SH-SY5Y (cell line): ENCODE measurements around the gene CYGB.

Experiments used
- GATA2 ChIP-seq: IDR thresholded peaks from 2 replicates; pipeline ENCODE4 v1.6.1; 2011; ENCODE audit warnings: mild to moderate bottlenecking, low read depth, low read length
- GATA3 ChIP-seq: IDR thresholded peaks from 2 replicates; pipeline ENCODE4 v1.6.1; 2011; ENCODE audit warnings: low read depth, mild to moderate bottlenecking, low read length, moderate library complexity

CYGB gene

DNA sequence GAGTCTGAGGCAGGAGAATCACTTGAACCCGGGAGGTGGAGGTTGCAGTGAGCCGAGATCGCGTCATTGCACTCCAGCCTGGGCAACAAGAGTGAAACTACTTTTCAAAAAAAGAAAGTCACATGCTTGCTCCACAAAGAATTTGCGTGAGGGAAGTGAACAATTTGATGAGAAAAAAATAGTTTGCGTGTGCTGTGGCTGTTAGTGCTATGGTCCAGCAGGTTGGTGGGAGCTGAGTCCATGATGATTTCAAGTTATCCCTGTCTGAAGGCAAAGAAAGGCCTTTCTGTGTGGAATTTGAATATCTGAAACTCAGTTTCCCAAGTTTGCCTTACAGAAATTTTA, 23.3 kb upstream of the CYGB start:
- TF ChIP-seq GATA3 (no peak), GATA2 (no peak)

DNA sequence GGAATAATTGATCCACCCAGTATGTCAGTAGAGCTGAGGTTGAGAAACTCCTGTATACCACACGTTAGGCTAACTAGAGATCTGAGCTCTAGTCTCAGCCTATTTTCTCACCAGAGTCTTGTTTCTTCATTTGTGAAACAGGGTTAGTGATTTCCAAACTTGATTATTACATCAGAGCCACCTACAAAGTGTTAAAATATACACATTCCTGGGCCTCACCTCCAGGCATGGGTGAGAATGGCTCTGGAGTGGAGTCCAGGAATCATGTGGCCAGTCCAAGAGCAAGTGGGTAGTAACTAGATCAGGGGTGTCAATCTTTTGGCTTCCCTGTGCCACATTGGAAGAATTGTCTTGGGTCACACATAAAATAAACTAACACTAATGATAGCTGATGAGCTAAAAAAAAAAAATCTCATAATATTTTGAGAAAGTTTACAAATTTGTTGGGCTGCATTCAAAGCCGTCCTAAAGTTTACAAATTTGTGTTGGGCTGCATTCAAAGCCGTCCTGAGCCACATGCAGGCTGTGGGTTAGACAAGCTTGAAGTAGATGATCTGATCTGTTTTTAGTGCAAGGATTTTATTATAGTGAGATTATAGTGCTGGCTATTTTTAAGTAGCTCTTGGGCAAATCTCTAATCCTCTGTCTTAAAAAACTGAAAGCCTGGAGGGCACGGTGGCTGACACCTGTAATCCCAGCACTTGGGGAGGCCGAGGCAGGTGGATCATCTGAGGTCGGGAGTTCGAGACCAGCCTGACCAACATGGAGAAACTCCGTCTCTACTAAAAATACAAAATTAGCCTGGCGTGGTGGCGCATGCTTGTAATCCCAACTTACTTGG, 22.7 kb upstream of the CYGB start:
- no peak for TF ChIP-seq GATA2

DNA sequence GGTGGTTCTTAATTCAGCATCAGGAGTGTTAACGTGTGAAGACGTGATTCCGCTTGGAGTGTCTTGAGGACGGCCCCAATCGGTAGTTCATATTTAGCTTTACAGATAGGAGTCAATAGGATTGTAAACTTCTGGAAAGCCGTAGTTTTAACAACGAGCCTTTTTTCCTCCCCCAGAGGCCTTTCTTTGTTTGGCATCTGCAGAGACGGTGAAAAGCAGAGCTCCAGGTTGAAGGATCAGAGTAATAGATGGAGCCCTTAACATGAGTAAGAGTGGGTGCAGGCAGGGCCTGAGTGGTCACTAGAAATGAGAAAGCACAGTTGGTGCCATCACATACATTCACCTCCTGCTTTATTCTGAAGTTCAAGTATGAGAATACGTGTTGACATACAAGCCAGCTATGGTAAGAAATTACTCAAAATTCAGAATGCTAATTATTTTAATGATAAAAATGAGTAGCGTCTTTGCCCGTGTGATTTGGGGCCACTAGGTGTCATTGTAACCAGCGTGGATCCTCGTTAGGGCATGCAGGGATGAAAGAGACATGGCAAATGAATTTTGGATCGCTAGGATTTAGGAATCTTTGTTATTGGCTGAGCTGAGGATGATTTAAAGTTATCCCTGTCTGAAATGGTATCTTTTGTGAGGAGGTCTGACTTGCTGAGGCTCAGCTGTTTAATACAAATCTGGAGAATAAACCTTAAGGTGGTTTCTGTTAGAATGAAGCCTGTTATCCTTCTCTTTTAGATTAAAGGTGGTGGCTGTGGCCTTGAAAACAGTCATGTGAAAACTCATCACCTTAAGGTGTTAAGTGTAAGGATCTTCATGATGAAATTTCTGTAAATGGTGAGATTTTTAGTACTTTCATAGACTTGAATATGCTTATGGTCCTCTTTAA, 20.9 kb upstream of the CYGB start:
- TF ChIP-seq GATA2 (no peak), GATA3 (no peak)

DNA sequence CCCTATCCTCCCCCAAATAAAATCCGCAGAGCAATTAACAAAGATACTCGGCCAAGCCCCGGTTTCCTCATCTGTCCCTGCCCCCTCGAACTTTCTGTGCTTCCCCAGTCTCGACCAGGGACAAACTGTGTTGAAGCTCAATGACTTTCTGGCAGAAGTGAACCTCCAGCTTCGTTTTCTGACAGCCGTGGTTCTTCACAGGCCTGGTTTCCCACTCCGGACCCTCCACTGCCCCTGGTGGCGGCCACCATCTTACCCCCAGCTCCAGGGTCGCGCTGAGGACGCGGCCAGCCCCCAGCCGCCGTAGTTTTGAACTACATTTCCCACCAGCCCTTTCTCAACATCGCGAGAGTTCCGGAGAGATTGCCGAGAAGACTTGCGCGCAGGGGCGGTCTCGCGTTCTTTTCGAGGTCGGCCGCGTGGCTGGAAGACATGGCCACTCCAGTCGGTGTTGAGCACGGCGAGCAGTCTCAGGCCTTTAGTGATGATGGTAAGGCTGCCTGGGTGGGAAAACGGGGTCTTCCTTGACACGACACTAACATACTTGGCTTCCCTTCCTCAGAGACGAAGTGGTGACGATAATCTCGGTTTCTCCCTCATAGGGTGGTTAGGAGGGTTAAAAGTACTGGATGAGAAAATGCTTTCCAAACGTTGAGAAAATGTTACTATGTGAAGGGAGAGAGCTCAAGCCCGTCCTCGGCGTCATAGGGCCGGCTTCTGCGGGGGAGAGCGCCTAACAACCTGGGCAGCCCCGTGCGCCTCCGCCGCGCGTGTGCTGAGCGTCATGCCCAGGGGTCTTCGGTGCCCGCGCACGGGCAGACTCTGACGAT, 20.1 kb upstream of the CYGB start:
- TF ChIP-seq GATA2: no peak
- no peak for TF ChIP-seq GATA3

DNA sequence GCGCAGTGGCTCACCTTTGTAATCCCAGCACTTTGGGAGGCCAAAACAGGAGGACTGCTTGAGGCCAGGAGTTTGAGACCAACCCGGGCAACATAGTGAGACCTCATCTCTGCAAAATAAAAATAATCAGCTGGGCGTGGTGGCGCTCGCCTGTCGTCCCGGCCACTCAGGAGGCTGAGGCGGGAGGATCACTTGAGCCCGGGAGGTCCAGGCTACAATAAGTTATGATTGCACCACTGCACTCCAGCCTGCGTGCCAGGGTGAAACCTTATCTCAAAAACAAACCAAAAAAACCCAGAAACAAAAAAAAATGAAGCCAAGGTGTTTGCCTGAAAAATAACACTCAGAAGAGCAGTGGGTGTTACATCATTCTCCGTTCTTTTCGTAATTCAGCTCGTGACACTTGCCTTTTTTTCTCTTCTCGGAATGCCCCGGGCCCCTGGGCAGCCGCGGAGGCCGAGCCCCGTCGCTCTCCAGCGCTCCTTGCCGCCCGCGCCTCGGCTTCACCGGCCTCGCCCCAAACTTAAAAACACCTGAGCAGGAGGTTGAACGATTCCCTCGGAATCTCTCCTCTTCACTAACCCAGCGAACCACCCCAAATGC, 19.4 kb upstream of the CYGB start:
- TF ChIP-seq GATA2 (no peak), GATA3 (no peak)

DNA sequence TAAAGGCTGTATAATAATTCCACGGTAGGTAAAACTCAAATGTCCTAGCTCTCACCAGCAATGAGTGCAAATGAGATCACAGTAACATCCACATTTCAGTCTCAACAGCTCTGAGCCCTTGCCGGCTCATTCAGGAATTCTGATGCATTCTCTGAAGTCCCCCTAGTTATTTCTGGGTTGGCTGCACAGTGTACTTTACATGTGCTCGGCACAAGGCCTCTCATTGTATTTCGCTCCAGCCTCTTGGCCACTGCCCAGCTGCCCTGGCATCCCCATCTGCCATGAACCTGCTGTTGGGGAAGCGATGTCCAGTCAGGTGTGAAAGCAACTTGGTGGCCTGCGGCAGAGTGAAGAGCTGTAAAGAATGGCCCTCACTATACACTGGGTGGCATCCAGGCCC, 16.6 kb upstream of the CYGB start:
- TF ChIP-seq GATA2: no peak
- no peak for TF ChIP-seq GATA3

DNA sequence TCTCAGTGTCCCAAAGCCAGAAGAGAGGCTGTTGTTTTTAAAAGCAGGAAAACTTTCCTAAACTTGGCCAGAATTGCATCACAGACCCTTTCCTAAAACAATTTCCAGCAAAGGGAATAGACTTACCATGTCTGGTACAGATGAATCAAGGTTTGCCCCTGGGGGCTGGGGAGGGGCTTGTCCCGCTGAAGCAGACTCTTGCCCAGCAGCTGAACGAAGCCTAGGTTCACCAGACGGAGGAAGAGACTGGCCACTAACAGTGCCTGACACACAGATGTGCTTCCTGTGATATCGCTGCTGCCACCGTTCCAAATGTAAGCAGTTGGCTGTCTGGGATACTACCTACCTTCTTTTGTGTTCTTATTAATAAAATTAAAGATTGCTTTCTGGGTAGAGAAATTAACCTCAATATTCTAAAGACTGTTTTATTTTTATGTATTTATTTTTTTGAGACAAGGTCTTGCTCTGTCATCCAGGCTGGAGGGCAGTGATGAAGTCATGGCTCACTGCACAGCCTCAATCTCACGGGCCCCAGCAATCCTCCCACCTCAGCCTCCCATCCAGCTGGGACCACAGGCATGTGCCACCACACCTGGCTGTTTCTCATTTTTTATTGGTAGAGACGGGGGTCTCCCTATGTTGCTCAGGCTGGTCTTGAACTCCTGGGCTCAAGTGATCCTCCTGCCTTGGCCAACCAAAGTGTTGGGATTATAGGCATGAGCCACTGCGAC, 15.8 kb upstream of the CYGB start:
- TF ChIP-seq GATA2: no peak
- no peak for TF ChIP-seq GATA3

DNA sequence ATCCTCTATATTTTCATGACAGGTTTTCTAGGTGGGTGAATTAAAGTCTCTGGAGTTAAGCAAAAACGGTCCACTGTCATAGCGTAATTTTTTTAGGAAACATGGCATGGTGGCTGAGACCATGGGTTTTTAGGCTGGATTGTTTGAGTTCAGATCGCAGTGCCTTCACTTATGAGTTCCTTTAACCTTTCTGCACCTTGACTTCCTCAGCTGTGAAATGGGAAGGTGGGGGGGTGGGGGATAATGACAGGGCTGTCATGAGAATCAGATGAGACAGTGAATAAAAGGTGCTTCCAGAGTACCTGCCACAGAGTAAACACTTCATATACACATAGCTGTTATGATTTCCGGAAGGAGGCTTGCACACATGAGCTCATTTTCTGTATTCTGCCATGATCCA, 14.2 kb upstream of the CYGB start:
- TF ChIP-seq GATA3 (no peak), GATA2 (no peak)

DNA sequence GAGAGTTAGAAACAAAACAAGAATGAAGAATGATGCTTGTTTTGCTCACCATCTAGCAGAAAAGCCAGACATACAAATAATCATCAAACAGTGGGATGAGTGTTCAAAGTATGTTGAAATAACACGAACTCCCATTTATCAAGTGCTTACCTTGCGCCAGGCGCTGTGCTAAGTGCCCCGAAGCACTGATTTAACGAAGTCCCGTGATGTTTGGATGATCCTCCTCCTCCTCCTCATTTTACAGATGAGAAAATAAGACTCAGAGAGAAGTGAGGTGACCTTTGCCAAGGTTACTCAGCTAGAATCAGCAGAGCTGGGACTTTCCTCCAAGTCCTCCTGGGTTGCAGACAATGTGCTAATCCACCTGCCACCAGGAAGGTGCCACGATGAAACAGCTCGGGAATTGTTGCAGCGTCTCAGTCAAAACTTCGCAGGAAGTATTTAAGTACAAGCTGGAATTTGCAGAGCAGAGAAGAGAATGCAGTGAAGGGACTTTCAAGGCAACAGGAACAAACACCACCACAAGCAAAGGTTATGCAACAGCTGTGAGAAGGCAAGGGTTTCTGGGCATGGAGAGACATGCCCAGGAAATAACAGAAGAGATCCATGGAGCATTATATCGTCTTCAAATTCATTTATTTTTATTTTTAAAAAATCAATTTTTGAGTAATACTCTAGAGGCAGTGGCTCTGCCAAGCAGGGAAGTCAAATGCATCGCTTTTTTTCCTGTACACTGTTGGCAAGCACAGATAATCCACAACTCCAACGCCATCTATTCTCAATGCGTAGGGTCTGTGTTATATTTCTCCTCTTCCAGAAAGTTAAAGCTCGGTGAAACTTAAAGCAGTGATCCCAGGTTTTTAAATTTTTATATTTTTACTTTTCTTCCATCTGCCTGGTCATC, 13.5 kb upstream of the CYGB start:
- no peak for TF ChIP-seq GATA3
- TF ChIP-seq GATA2: no peak

DNA sequence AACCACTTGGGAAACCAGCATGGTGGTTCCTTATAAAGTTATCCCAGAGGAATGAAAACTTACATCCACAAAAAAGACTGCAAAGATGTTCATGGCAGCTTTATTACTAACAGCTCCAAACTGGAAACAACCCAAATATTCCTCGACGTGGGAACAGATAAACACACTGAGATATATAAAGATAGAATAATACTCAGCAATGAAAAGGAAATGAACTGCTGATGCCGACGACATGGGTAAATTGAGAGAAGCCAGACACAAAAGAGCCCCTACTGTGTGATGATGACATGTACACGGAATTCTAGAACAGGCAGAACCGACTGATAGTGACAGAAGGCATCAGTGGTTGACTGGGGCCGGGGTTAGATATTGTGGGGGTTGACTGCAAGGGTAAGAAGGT, 12.0 kb upstream of the CYGB start:
- TF ChIP-seq GATA3 (no peak), GATA2 (no peak)

DNA sequence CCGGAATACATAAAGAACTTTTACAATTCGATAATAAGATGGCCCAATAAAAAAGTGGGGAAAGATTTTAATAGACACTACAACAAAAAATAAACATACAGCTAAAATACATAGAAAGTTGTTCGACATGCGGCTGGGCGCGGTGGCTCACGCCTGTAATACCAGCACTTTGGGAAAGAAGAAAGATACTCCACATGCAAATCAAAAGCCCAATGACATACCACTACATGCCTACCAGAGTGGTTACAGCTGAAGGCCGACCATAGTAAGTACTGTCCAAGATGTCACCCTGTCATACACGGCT, 11.7 kb upstream of the CYGB start:
- TF ChIP-seq GATA3: no peak
- TF ChIP-seq GATA2: no peak

DNA sequence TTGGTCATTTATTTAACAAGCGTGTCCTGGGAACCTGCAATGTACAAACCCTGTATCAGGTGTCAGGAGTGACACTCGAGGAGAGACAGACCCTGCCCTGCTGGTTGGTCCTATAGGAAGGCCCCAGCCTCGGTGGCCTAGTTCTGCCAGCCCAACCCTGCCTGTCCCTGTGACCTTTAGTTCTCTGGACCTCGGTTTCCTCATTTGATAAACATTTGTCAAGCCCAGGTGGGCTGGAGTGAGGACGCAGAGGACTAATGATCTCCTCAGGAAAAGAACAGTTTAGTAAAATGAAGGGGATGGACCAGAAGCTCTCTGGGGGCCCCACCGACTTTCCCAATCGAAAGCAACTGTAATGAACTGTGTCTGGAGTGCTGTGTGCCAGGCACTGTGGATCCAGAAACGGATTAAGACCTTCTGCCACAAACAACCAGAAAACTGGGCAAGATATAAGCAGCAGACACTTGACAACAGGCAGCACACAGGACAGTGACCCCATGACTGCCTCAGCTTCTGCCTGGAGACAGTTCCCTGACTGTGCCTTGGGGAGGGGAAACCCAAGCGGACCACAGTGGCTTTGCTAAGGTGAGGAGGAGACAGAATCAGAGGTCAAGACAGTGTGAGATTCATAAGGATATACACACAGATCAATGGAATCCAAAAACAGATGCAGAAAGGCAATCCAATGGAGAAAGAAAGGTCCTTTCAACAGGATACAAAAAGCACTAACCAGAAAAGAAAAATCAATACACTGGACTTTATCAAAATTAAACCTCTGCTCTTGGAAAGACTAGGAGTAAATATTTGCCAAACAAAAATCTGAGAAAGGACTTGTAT, 11.1 kb upstream of the CYGB start:
- TF ChIP-seq GATA2: no peak
